NCI-H2029 treated with DMSO at 0.1 percent for 48 hours (cell line): ENCODE measurements around the gene GMDS.
A peak's percentile ranks its signal among the peaks of the same experiment; 100 is the strongest.

Experiments used
- DNase-seq: peaks from one replicate; lab custom pipeline; 2025; lab: John Stamatoyannopoulos, UW

The GMDS gene

GRCh38 chr6:2035826-2036709 lies 209.3 kb downstream of the GMDS start:
- DNase-seq = no peak

- DNase-seq = no peak
These were observed 210.4 kb downstream of the GMDS start for GRCh38 chr6:2035046-2035445.

- no peak for DNase-seq
These were observed 211.1 kb downstream of the GMDS start for GRCh38 chr6:2034256-2034655.

- no peak for DNase-seq
These were observed 211.9 kb downstream of the GMDS start for GRCh38 chr6:2033544-2033943.

GRCh38 chr6:2030682-2031244 lies 214.6 kb downstream of the GMDS start:
- no peak for DNase-seq

- no peak for DNase-seq
These were observed 215.5 kb downstream of the GMDS start for GRCh38 chr6:2029952-2030351.

GRCh38 chr6:2029130-2029794 lies 216.1 kb downstream of the GMDS start:
- no peak for DNase-seq

- peak; percentile 23 for DNase-seq
These were observed 216.9 kb downstream of the GMDS start for GRCh38 chr6:2028457-2029038.

GRCh38 chr6:2026133-2026532 lies 219.3 kb downstream of the GMDS start:
- DNase-seq = no peak

GRCh38 chr6:2021713-2022125 lies 223.7 kb downstream of the GMDS start:
- DNase-seq = peak; percentile 96

- peak; percentile 93 for DNase-seq
These were observed 224.5 kb downstream of the GMDS start for GRCh38 chr6:2020909-2021308.

GRCh38 chr6:2019051-2019450 lies 226.4 kb downstream of the GMDS start:
- no peak for DNase-seq

GRCh38 chr6:2016040-2016439 lies 229.4 kb downstream of the GMDS start:
- DNase-seq = no peak

GRCh38 chr6:2008383-2008976 lies 236.9 kb downstream of the GMDS start:
- DNase-seq = no peak

GRCh38 chr6:2007165-2007564 lies 238.2 kb downstream of the GMDS start:
- no peak for DNase-seq

GRCh38 chr6:2004888-2005287 lies 240.5 kb downstream of the GMDS start:
- DNase-seq = no peak

- no peak for DNase-seq
These were observed 244.4 kb downstream of the GMDS start for GRCh38 chr6:2000962-2001361.

GRCh38 chr6:1997702-1998101 lies 247.7 kb downstream of the GMDS start:
- DNase-seq = no peak

GRCh38 chr6:1995636-1996035 lies 249.8 kb downstream of the GMDS start:
- DNase-seq = no peak

- no peak for DNase-seq
These were observed 252.4 kb downstream of the GMDS start for GRCh38 chr6:1993042-1993441.

GRCh38 chr6:1991332-1991878 lies 254.0 kb downstream of the GMDS start:
- DNase-seq = peak; percentile 34

GRCh38 chr6:1988843-1989242 lies 256.6 kb downstream of the GMDS start:
- DNase-seq = no peak
